Activated CD8-positive, alpha-beta memory T cell treated with anti-CD3 and anti-CD28 coated beads for 48 hours (primary cell): ENCODE data around the gene RTL3.
"Not testable (repeated sequence)": the region's sequence is repeated elsewhere in the genome, so short reads cannot be mapped to it uniquely, and the experiment has no call there.

Source experiments
- DNase-seq, 3 experiments: peaks; one replicate each; pipeline ENCODE4 v3.0.0-alpha.2; 2020; ENCODE audit warnings: low read depth in 2 of 3, low spot score in 2 of 3

The RTL3 gene

DNA sequence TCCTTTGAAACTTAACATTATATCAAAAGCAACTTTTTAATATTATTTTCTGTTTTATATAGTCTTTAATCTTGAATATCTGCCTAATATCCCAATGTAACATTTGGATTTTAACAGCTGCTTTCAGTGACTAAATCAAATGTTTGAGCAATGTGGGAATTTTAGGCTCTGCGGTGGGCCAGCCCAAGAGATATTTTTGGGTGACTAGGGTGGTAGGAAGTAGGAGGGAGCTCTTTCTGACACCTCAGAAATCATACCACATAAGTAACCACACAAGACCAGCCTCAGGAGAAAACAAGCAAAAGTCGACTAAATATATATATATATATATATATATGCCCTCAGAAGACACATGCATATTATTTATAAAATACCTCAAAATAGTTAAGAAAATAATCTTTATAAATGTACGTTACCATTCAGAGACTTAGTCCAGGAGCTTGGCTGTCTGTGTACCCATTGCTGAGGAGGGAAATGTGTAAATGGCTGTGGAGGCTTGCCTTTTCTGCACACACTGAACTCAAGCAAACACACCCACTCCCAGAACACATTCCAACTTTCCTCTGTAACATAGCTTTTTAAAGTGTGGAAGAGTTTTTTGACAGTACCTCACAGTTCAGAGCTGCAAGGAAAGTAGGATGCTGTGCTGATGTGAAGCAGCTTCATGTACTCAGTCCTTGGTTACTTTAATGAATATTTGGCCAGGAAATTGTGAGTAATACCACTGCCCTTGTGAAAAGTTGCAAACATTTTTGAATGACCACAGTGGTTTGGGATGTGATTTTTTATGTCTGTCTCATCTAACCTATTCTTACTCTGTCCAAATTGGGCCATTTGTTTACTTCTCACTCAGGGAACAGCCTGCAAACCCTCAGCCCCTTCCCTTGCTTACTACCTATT lies at the start of gene RTL3:
RTL3 (minus strand) TSS at position 484 of the 900 bp plus-strand sequence. CDS start 908 bp downstream, outside the sequence.
- DNase-seq: no peak

- DNase-seq: no peak
Observed at GRCh38 chrX:78708816-78709215, 49.7 kb upstream of the RTL3 start.

DNA sequence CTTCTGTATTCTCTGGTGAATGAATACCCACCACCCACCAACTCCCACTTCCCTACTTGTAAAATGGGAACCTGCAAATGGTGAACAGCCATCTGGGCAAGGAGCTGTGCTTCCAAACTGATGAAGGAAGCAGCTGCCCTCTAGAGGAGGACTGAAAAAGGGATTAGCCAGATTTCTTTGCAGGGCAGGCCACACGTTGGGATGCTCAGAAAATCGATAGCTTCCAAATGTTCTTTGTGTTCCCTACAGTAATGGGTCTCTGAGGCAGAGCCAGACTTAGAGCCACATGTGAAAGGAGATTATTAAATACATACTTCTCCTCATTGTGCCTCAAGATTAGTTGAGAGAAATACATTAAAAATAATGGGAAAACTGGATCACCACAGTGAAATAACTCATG lies 49.1 kb upstream of the RTL3 start:
- no peak for DNase-seq

GRCh38 chrX:78706071-78706470 lies 46.9 kb upstream of the RTL3 start:
- no peak for DNase-seq

- no peak for DNase-seq
Observed at GRCh38 chrX:78693536-78693935, 34.4 kb upstream of the RTL3 start.

GRCh38 chrX:78693012-78693411 lies 33.9 kb upstream of the RTL3 start:
- no peak for DNase-seq

DNA sequence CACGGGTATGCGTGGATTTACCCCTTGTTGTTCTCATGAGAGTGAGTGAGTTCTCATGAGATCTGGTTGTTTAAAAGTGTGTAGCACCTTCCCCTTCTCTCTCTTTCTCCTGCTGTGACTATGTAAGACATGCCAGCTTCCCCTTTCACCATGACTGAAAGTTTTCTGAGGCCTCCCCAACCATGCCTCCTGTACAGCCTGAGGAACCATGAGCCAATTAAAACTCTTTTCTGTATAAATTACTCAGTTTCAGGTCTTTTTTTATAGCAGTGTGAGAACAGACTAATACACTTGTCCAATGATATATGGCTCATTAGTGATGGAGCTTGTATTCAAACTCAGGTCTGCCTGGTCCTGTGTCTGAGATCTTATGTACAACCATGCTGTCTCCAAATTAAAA lies 28.5 kb upstream of the RTL3 start:
- no peak for DNase-seq

DNA sequence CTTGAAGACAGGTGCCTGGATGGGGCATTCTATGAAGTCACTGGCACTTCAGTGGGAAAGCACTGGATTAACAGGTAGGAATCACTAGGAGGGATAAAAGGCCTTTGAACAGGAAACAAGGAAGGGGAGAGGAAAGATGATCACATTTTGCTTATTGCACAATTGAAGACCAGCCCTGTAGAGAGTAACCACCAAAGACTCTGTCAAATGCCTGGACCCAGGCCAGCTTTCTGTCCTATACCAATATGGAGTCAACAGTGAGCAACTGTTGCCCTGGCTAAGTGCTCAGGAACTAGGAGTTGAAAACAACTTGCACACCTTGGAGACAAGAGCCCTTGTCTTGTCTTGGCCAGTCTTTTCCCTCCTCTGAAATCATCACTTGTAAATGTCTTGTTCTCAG lies 14.1 kb upstream of the RTL3 start:
- DNase-seq: no peak

GRCh38 chrX:78665342-78665741 lies 6.2 kb upstream of the RTL3 start:
- no peak for DNase-seq

GRCh38 chrX:78661836-78662235 lies 2.7 kb upstream of the RTL3 start:
- DNase-seq: no peak

DNA sequence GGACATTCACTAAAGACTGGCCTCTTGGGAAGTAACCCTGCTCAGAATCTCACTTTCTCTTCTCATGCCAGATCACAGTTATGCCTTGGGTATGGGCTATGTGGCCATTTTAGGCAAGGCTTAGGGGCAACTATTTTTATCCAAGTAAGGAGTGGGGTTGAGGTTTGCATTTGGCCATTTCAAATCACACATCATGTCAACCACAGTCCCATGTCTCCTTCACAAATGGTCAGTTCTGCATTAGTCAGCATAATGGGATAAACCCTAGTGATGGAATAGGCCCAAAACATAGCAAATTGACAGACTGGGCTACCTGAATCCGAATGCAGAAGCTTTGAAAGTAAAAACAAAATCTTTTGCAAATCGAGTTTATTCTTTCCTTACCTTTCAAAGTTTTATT lies 827 bp upstream of the RTL3 start:
- DNase-seq: no peak

DNA sequence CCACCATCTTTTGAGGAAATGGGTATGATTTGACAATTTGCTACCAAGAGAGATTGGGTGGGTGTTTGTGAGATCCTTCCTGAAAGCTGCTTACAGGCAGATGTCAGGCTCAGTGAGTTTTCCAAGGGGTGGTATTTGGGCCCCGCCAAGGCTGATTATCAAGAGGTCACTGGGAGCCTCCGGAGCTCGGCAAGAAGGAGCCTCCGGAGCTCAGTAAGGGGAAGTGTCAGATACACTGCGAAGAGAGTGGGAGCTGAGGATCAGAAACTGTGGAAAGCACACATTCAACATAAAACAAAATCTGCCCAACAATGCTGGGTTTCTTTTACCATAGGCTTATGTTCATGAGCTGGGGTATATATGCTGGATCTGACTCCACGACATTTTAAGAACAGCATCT lies 714 bp downstream of the RTL3 start:
- no peak for DNase-seq

DNA sequence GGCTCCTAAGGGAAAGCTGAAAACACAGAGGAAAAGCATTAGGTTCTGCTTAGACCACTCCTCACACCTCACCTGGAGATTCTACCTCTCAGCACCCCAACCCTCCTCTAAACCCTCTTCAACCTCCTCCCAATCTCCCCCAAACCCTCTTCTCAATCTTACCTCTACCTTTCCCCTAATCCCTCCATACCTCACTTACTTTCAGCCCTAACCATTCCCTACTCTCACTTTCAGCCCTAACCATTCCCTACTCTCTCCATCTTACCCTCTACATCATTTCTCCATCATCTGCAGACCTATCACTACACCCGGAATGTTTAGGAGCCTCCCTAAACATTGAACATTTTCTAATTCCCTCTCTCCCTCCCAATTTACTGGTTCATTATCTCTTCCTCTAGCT lies 3.5 kb downstream of the RTL3 start:
- no peak for DNase-seq

GRCh38 chrX:78653118-78653822 lies 5.9 kb downstream of the RTL3 start:
- no peak for DNase-seq

GRCh38 chrX:78650906-78651437 lies 8.2 kb downstream of the RTL3 start:
- no peak for DNase-seq

DNA sequence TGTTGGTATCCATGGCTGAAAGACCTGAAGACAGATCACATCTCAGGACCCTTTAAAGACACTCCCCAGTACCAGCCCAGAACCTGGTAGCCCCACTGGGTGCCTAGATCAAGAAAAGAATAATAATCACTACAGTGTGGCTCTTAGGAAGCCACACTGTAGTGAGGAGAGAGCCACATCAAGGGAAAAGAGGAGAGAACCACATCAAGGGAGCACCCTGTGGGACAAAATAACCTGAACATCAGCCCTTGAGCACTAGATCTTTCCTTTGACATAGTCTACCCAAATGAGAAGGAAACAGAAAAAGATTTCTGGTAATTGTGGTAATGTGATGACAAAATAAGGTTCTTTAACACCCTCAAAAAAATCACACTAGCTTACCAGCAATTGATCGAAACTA lies 15.3 kb downstream of the RTL3 start:
- no peak for DNase-seq

GRCh38 chrX:78643096-78643495 lies 16.0 kb downstream of the RTL3 start:
- no peak for DNase-seq

DNA sequence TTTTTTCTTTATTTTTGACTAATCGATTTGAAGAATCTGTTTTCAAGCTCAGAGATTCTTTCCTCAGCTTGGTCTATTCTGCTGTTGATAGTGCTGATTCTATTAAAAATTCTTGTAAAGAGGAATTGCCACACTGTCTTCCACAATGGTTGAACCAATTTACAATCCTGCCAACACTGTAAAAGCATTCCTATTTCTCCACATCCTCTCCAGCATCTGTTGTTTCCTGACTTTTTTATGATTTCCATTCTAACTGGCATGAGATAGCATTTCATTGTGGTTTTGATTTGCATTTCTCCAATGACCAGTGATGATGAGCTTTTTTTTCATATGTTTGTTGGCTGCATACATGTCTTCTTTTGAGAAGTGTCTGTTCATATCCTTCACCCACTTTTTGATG lies 23.0 kb downstream of the RTL3 start:
- not testable (repeated sequence) for DNase-seq

GRCh38 chrX:78624962-78625909 lies 33.9 kb downstream of the RTL3 start:
- no peak for DNase-seq

DNA sequence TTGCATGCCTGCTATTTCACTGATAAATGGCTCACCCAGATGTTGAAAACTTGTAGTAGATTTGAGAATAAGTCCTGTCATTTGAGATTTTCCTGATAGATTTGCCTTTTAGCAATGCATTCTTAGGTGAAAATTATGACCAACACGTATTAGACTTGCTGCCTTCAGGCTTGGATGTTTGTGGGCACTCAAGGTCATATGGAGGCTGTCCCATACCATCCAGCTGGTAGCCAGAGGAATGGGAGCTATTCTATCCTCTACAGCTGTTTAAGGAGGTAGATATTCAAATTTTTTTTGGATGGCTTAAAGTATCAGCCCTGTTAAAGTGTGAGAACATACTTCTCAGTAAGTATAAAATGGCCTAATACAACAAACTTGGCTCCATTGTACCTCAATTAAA lies 34.7 kb downstream of the RTL3 start:
- DNase-seq: no peak

GRCh38 chrX:78622831-78623230 lies 36.3 kb downstream of the RTL3 start:
- DNase-seq: no peak
